Transverse colon (tissue), 4 donors: ENCODE measurements around the gene MBTD1. TPM values are rescaled to one million over a fixed set of nuclear protein-coding genes. Genes with fewer than 3 reads are reported as not detected.

ENCODE experiments used
- DNase-seq: peaks from one replicate; pipeline ENCODE4 v3.0.0-alpha.2; 2019
- H3K27ac ChIP-seq, 4 donors: fragments of 200-600 bp; sonication (generic); 2 replicates each; pipeline ENCODE4 v1.5.1; 2016 to 2018; ENCODE audit warnings: inconsistent platforms in 4 of 4
- H3K27me3 ChIP-seq: fragments of 200-600 bp; sonication (generic); 2 replicates; pipeline ENCODE4 v1.5.1; 2017; ENCODE audit warnings: inconsistent platforms
- H3K36me3 ChIP-seq, 4 donors: fragments of 200-600 bp; sonication (generic); 2 replicates each; pipeline ENCODE4 v1.5.1; 2017 to 2019; ENCODE audit warnings: inconsistent platforms in 4 of 4
- H3K4me1 ChIP-seq, 4 donors: fragments of 200-600 bp; sonication (generic); 2 replicates each; pipeline ENCODE4 v1.5.1; 2017 to 2020; ENCODE audit warnings: inconsistent platforms in 4 of 4
- H3K4me3 ChIP-seq, 4 donors: fragments of 200-600 bp; sonication (generic); 1 replicate in 1 of 4; 2 replicates in 3 of 4; pipeline versions ENCODE4 v1.5.1 to v1.6.1; 2017 to 2019; ENCODE audit warnings: inconsistent platforms in 4 of 4
- H3K9me3 ChIP-seq, 2 donors: fragments of 200-600 bp; sonication (generic); 2 replicates each; pipeline ENCODE4 v1.5.1; 2017 to 2019; ENCODE audit warnings: inconsistent platforms in 2 of 2
- CTCF ChIP-seq, 5 experiments: fragments of 200-600 bp in 3 of 5; fragments of 450-650 bp in 2 of 5; sonication (generic) in 3 of 5; IDR thresholded peaks; 1 replicate in 2 of 5; 2 replicates in 3 of 5; pipeline ENCODE4 v1.5.1; 2016 to 2017; ENCODE audit warnings: antibody characterized with exemption in 5 of 5, inconsistent platforms in 3 of 5, mild to moderate bottlenecking in 2 of 5, moderate library complexity in 1 of 5
- EP300 ChIP-seq: sonication (generic); formaldehyde crosslinking; IDR thresholded peaks from one replicate; pipeline ENCODE4 v1.6.1; 2017; ENCODE audit warnings: antibody characterized with exemption, low read depth
- POLR2A ChIP-seq: fragments of 450-650 bp; IDR thresholded peaks from one replicate; pipeline ENCODE4 v1.6.1; 2016; ENCODE audit warnings: antibody characterized with exemption, mild to moderate bottlenecking, moderate library complexity
- POLR2AphosphoS5 ChIP-seq, 3 donors: sonication (generic); formaldehyde crosslinking; IDR thresholded peaks; one replicate each; pipeline ENCODE4 v1.6.1; 2016; ENCODE audit warnings: antibody characterized with exemption in 3 of 3
- WGBS, 2 donors: methylation state at CpG; one replicate each; pipeline ENCODE4 v1.1.5; 2018; ENCODE audit warnings: low coverage in 1 of 2; 5-methylcytosine and 5-hydroxymethylcytosine counted together
- in situ Hi-C, 4 donors: fragments of 200-750 bp; cut with MboI; loops; one replicate each; pipeline versions ENCODE4 v1.15.0 to v1.15.1; 2017; ENCODE audit warnings: low sequenced_read_pairs in 3 of 4, low pct_ligation_motif_present in 1 of 4, low pct_unique_long_range_greater_than_20kb in 1 of 4
- intact Hi-C: fragments of 100-400 bp; cut with DNase I; formaldehyde crosslinking; loops from one replicate; pipeline ENCODE4 v1.15.1; 2023; ENCODE audit warnings: low total_unique reads
- total RNA-seq, 4 donors: library from RNA; depleted of rRNA; stranded (reverse); fragments of >200 nt; gene quantifications; one replicate each; pipeline ENCODE4 v1.1.0, GENCODE V29; 2016

MBTD1 gene
- total RNA-seq, 4 donors from 2014 or later, result 3.8 to 28.1 (median 12.3) TPM

GRCh38 chr17:51261024-51261963 is 1.4 kb upstream of the MBTD1 start:
- in situ Hi-C loops, result no loop called here
- intact Hi-C loops, result no loop called here
- Histone ChIP-seq H3K27ac (peak overlapping the region; percentile 97 to 99 (median 98)), H3K4me3 (peak overlapping the region; percentile 74 to 99 (median 88)), H3K4me1 (peaks cover 0 to 48% (median 25%) of the 10 kb centered on the region in 4 donors), H3K36me3 (peaks cover 0 to 16% (median 4%) of the 10 kb centered on the region in 4 donors), H3K9me3 (no peaks in the 10 kb centered on the region), H3K27me3 (no peaks in the 10 kb centered on the region)
- 20 to 25% methylated on average over 17 to 22 of the region's 42 CpGs for WGBS, 2 donors
- TF ChIP-seq POLR2AphosphoS5 (IDR thresholded peaks at IDR 0.05), result no peak
- no peak for TF ChIP-seq EP300
- no peak for TF ChIP-seq POLR2A
- TF ChIP-seq CTCF (IDR thresholded peaks at IDR 0.05), result no peak
- no peak for DNase-seq

- Histone ChIP-seq H3K9me3 (no peaks in the 10 kb centered on the region), H3K36me3 (peaks cover 0 to 12% (median 0%) of the 10 kb centered on the region in 4 donors), H3K27me3 (no peaks in the 10 kb centered on the region), H3K4me1 (peaks cover 0 to 57% (median 29%) of the 10 kb centered on the region in 4 donors), H3K4me3 (peak within 1 kb of the TSS; percentile 82 to 99 (median 94)), H3K27ac (peak within 1 kb of the TSS; percentile 97 to 99 (median 98))
- TF ChIP-seq EP300 (no peak), POLR2A (peak; percentile 65), POLR2AphosphoS5 (IDR thresholded peaks at IDR 0.05) (peak; percentile 61 to 78 (median 67)), CTCF (IDR thresholded peaks at IDR 0.05) (no peak)
- 0% methylated on average over 85 of the region's 93 CpGs; no CpG with 5 or more reads in 1 of the 2 donors for WGBS, 2 donors
- peak; percentile 98 for DNase-seq
- in situ Hi-C loops (no loop called here), intact Hi-C loops (no loop called here)
Observed at GRCh38 chr17:51260237-51261023, 581 bp upstream of the MBTD1 start, which contains the start of gene UTP18. TSS of gene UTP18 (plus strand) at chr17:51260546. CDS start at chr17:51260585, 39 bp downstream.

GRCh38 chr17:51258756-51259563 is 889 bp downstream of the MBTD1 start:
- Histone ChIP-seq H3K4me1 (peaks cover 0 to 63% (median 30%) of the 10 kb centered on the region in 4 donors), H3K9me3 (no peaks in the 10 kb centered on the region), H3K27ac (peak overlapping the region; percentile 97 to 99 (median 98)), H3K4me3 (peak overlapping the region; percentile 82 to 99 (median 94)), H3K27me3 (no peaks in the 10 kb centered on the region), H3K36me3 (peaks cover 0 to 14% (median 0%) of the 10 kb centered on the region in 4 donors)
- DNase-seq, result peak; percentile 34
- intact Hi-C loops (no loop called here), in situ Hi-C loops (no loop called here)
- TF ChIP-seq POLR2A, result no peak
- TF ChIP-seq EP300, result no peak
- TF ChIP-seq POLR2AphosphoS5 (IDR thresholded peaks at IDR 0.05), result no peak
- TF ChIP-seq CTCF (IDR thresholded peaks at IDR 0.05), result no peak
- WGBS, 2 donors, result 2 to 5% methylated on average over 5 to 18 of the region's 18 CpGs
